Liver (tissue), 9 donors: ENCODE measurements around the gene CDK8. TPM values are rescaled to one million over a fixed set of nuclear protein-coding genes. Genes with fewer than 3 reads are reported as not detected.

Source experiments
- DNase-seq: peaks from one replicate; pipeline ENCODE4 v3.0.0-alpha.2; 2017; ENCODE audit warnings: low spot score
- H3K27ac ChIP-seq, 2 donors: one replicate each; pipeline ENCODE4 v1.7.0; 2013; ENCODE audit warnings: inconsistent platforms in 2 of 2, low read length in 2 of 2, control low read depth in 1 of 2, low read depth in 1 of 2, mild to moderate bottlenecking in 1 of 2
- H3K27me3 ChIP-seq, 4 donors: one replicate each; pipeline versions ENCODE4 v1.6.1 to v1.7.0; 2013; ENCODE audit warnings: low read length in 3 of 4, inconsistent platforms in 1 of 4, mild to moderate bottlenecking in 1 of 4, moderate library complexity in 1 of 4; ENCODE audit not compliant: control insufficient read depth in 4 of 4, insufficient read depth in 4 of 4
- H3K36me3 ChIP-seq, 4 donors: one replicate each; pipeline versions ENCODE4 v1.6.1 to v1.7.0; 2013; ENCODE audit warnings: low read length in 3 of 4, mild to moderate bottlenecking in 3 of 4, low read depth in 1 of 4, moderate library complexity in 1 of 4; ENCODE audit not compliant: control insufficient read depth in 4 of 4, insufficient read depth in 3 of 4
- H3K4me1 ChIP-seq, 4 donors: one replicate each; pipeline versions ENCODE4 v1.6.1 to v1.7.0; 2013; ENCODE audit warnings: low read length in 3 of 4, mild to moderate bottlenecking in 3 of 4, moderate library complexity in 1 of 4; ENCODE audit not compliant: control insufficient read depth in 4 of 4, insufficient read depth in 4 of 4
- H3K4me3 ChIP-seq, 3 donors: one replicate each; pipeline versions ENCODE4 v1.6.1 to v1.7.0; 2013; ENCODE audit warnings: low read length in 3 of 3, control low read depth in 1 of 3, low read depth in 1 of 3, mild to moderate bottlenecking in 1 of 3
- H3K9ac ChIP-seq, 2 donors: one replicate each; pipeline ENCODE4 v1.7.0; 2013; ENCODE audit warnings: low read length in 2 of 2, mild to moderate bottlenecking in 2 of 2, moderate library complexity in 2 of 2, control low read depth in 1 of 2, low read depth in 1 of 2
- H3K9me3 ChIP-seq, 4 donors: one replicate each; pipeline versions ENCODE4 v1.6.1 to v1.7.0; 2013; ENCODE audit warnings: low read length in 3 of 4; ENCODE audit not compliant: control insufficient read depth in 4 of 4
- EGR1 ChIP-seq, 2 donors: IDR thresholded peaks; 2 replicates each; pipeline ENCODE4 v1.6.1; 2016 to 2018; ENCODE audit warnings: antibody characterized with exemption in 2 of 2, low read depth in 2 of 2
- FOXA1 ChIP-seq: IDR thresholded peaks from 2 replicates; pipeline ENCODE4 v1.6.1; 2016; ENCODE audit warnings: antibody characterized with exemption
- FOXA2 ChIP-seq: IDR thresholded peaks from 2 replicates; pipeline ENCODE4 v1.6.1; 2016; ENCODE audit warnings: antibody characterized with exemption
- GABPA ChIP-seq, 2 donors: IDR thresholded peaks in 1 of 2; conservative IDR thresholded peaks in 1 of 2; 2 replicates each; pipeline ENCODE4 v1.6.1; 2016; ENCODE audit warnings: antibody characterized with exemption in 2 of 2, mild to moderate bottlenecking in 1 of 2, moderate library complexity in 1 of 2
- HNF4A ChIP-seq, 2 donors: conservative IDR thresholded peaks; 2 replicates each; pipeline ENCODE4 v1.6.1; 2016; ENCODE audit warnings: antibody characterized with exemption in 2 of 2, mild to moderate bottlenecking in 2 of 2
- HNF4G ChIP-seq: IDR thresholded peaks from 2 replicates; pipeline ENCODE4 v1.6.1; 2016; ENCODE audit warnings: antibody characterized with exemption
- JUND ChIP-seq, 2 donors: IDR thresholded peaks; 2 replicates each; pipeline ENCODE4 v1.6.1; 2016; ENCODE audit warnings: antibody characterized with exemption in 2 of 2
- NR2F2 ChIP-seq: IDR thresholded peaks from 2 replicates; pipeline ENCODE4 v1.6.1; 2016; ENCODE audit warnings: antibody characterized with exemption
- RAD21 ChIP-seq, 2 donors: IDR thresholded peaks; 2 replicates each; pipeline ENCODE4 v1.6.1; 2016; ENCODE audit warnings: antibody characterized with exemption in 2 of 2, mild to moderate bottlenecking in 2 of 2
- RXRA ChIP-seq, 2 donors: IDR thresholded peaks; 2 replicates each; pipeline ENCODE4 v1.6.1; 2017 to 2018; ENCODE audit warnings: antibody characterized with exemption in 2 of 2, mild to moderate bottlenecking in 1 of 2
- SP1 ChIP-seq: IDR thresholded peaks from 2 replicates; pipeline ENCODE4 v1.6.1; 2018; ENCODE audit warnings: antibody characterized with exemption, mild to moderate bottlenecking
- TAF1 ChIP-seq: conservative IDR thresholded peaks from 2 replicates; pipeline ENCODE4 v1.6.1; 2016; ENCODE audit warnings: antibody characterized with exemption, mild to moderate bottlenecking
- YY1 ChIP-seq: IDR thresholded peaks from 2 replicates; pipeline ENCODE4 v1.6.1; 2016; ENCODE audit warnings: antibody characterized with exemption, mild to moderate bottlenecking
- WGBS: extraction: QIAGEN DNeasy Blood & Tissue Kit; methylation state at CpG from one replicate; pipeline ENCODE4 v1.1.7; 2013; 5-methylcytosine and 5-hydroxymethylcytosine counted together
- polyA plus RNA-seq, 2 donors: library from polyadenylated mRNA; stranded (reverse) in 1 of 2; unstranded in 1 of 2; fragments of 200-250 nt in 1 of 2; fragments of >200 nt in 1 of 2; fragmentation: Nextera tagmentation in 1 of 2; extraction: Ambion mirVana in 1 of 2; gene quantifications; one replicate each; pipeline versions ENCODE4 v1.2.1 to v1.2.3, GENCODE V29; 2013 to 2015
- total RNA-seq, 2 donors: library from RNA; depleted of rRNA; stranded (reverse); fragments of >200 nt; gene quantifications; one replicate each; pipeline ENCODE4 v1.2.3, GENCODE V29; 2014
- TF ChIP-seq, protein P1 (sequence below): IDR thresholded peaks from 2 replicates; pipeline ENCODE4 v1.6.1; 2016; ENCODE audit warnings: antibody characterized with exemption
- TF ChIP-seq, protein P2 (sequence below): IDR thresholded peaks from 2 replicates; pipeline ENCODE4 v1.6.1; 2016; ENCODE audit warnings: antibody characterized with exemption, mild to moderate bottlenecking
- TF ChIP-seq, protein P3 (sequence below): IDR thresholded peaks from 2 replicates; pipeline ENCODE4 v1.6.1; 2016; ENCODE audit warnings: antibody characterized with exemption
- TF ChIP-seq, protein P4 (sequence below): IDR thresholded peaks from 2 replicates; pipeline ENCODE4 v1.6.1; 2016; ENCODE audit warnings: antibody characterized with exemption
- TF ChIP-seq, protein P5 (sequence below): fragments of 150-350 bp; IDR thresholded peaks from 2 replicates; pipeline ENCODE4 v1.5.1; 2017; ENCODE audit warnings: improper control_type of control experiment, low read depth, low read length; ENCODE audit not compliant: missing input control
- donor health status: healthy.
- donor health status: healthy.
- donor health status: healthy.
- donor health status: healthy.
- donor health status: healthy.

Gene CDK8
- total and polyA plus RNA-seq, 4 donors, result 3.3 to 10.8 (median 6.8) TPM

DNA sequence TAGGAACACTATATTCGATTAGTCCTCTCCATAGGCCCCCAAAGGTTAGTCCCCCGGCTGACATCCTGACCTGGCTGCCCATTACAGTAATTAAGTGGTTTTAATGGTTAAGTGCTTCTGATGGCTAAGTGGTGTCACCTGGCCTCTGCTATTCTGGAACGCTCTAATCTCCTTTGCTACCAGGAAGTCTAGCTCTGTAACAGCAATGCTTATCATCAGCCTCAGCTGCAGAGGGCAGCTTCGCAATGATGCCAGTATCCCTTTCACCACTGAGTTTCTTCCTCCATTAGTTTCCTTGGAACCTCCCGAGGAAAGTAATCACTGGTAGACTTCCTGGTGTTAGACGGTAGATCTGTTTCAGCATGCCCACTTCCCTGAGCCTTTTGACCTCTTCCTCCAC, 23.2 kb upstream of the CDK8 start:
- Histone ChIP-seq H3K9me3 (no peaks in the 10 kb centered on the region), H3K9ac (no peak overlapping the region), H3K4me3 (no peak overlapping the region), H3K4me1 (no peaks in the 10 kb centered on the region), H3K27ac (no peak overlapping the region), H3K27me3 (no peaks in the 10 kb centered on the region), H3K36me3 (no peaks in the 10 kb centered on the region)
- DNase-seq, result no peak
- WGBS, result 75% methylated on average over 6 of the region's 6 CpGs
- TF ChIP-seq, protein P1, sequence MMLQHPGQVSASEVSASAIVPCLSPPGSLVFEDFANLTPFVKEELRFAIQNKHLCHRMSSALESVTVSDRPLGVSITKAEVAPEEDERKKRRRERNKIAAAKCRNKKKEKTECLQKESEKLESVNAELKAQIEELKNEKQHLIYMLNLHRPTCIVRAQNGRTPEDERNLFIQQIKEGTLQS, result no peak
- TF ChIP-seq JUND (IDR thresholded peaks at IDR 0.05) (no peak), TAF1 (no peak), SP1 (no peak), HNF4A (conservative IDR thresholded peaks at IDR 0.05) (no peak), EGR1 (IDR thresholded peaks at IDR 0.05; ENCODE audit: low read depth in 2 of 2) (no peak), RXRA (IDR thresholded peaks at IDR 0.05) (no peak), HNF4G (no peak), FOXA2 (no peak), FOXA1 (no peak)
- TF ChIP-seq, protein P2, sequence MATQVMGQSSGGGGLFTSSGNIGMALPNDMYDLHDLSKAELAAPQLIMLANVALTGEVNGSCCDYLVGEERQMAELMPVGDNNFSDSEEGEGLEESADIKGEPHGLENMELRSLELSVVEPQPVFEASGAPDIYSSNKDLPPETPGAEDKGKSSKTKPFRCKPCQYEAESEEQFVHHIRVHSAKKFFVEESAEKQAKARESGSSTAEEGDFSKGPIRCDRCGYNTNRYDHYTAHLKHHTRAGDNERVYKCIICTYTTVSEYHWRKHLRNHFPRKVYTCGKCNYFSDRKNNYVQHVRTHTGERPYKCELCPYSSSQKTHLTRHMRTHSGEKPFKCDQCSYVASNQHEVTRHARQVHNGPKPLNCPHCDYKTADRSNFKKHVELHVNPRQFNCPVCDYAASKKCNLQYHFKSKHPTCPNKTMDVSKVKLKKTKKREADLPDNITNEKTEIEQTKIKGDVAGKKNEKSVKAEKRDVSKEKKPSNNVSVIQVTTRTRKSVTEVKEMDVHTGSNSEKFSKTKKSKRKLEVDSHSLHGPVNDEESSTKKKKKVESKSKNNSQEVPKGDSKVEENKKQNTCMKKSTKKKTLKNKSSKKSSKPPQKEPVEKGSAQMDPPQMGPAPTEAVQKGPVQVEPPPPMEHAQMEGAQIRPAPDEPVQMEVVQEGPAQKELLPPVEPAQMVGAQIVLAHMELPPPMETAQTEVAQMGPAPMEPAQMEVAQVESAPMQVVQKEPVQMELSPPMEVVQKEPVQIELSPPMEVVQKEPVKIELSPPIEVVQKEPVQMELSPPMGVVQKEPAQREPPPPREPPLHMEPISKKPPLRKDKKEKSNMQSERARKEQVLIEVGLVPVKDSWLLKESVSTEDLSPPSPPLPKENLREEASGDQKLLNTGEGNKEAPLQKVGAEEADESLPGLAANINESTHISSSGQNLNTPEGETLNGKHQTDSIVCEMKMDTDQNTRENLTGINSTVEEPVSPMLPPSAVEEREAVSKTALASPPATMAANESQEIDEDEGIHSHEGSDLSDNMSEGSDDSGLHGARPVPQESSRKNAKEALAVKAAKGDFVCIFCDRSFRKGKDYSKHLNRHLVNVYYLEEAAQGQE, result no peak
- TF ChIP-seq, protein P3, sequence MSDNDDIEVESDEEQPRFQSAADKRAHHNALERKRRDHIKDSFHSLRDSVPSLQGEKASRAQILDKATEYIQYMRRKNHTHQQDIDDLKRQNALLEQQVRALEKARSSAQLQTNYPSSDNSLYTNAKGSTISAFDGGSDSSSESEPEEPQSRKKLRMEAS, result no peak

DNA sequence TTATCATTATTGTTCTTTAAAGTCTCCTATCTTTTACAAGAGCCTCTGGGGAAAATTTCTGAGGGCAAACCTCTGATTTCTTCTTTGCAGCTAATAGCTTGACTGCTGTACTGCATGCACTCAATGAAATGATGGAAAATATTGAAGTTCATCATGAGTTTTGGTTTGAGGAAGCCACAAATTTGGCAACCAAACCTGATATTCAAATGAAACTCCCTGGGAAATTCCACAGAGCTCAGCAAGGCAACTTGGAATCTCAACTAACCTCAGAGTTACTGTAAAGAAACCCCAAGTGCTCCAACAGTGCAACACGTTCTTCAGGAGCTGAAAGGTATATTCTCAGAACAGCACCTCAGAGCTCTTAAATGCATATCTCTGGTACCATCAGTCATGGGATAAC, 17.6 kb upstream of the CDK8 start:
- H3K9ac ChIP-seq, result no peak overlapping the region
- H3K27ac ChIP-seq, result no peak overlapping the region
- H3K9me3 ChIP-seq, result no peaks in the 10 kb centered on the region
- H3K4me1 ChIP-seq, result no peaks in the 10 kb centered on the region
- no peaks in the 10 kb centered on the region for H3K27me3 ChIP-seq
- TF ChIP-seq RXRA (IDR thresholded peaks at IDR 0.05) (no peak), GABPA (IDR thresholded peaks at IDR 0.05 in 1 of 2, conservative IDR thresholded peaks at IDR 0.05 in 1 of 2) (no peak), HNF4A (conservative IDR thresholded peaks at IDR 0.05) (no peak), FOXA2 (no peak), EGR1 (IDR thresholded peaks at IDR 0.05; ENCODE audit: low read depth in 2 of 2) (no peak), HNF4G (no peak), YY1 (no peak), NR2F2 (no peak), FOXA1 (no peak), SP1 (no peak), JUND (IDR thresholded peaks at IDR 0.05) (no peak), RAD21 (IDR thresholded peaks at IDR 0.05) (no peak), TAF1 (no peak)
- TF ChIP-seq, protein P4, sequence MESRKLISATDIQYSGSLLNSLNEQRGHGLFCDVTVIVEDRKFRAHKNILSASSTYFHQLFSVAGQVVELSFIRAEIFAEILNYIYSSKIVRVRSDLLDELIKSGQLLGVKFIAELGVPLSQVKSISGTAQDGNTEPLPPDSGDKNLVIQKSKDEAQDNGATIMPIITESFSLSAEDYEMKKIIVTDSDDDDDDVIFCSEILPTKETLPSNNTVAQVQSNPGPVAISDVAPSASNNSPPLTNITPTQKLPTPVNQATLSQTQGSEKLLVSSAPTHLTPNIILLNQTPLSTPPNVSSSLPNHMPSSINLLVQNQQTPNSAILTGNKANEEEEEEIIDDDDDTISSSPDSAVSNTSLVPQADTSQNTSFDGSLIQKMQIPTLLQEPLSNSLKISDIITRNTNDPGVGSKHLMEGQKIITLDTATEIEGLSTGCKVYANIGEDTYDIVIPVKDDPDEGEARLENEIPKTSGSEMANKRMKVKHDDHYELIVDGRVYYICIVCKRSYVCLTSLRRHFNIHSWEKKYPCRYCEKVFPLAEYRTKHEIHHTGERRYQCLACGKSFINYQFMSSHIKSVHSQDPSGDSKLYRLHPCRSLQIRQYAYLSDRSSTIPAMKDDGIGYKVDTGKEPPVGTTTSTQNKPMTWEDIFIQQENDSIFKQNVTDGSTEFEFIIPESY, result no peak
- TF ChIP-seq, protein P5, sequence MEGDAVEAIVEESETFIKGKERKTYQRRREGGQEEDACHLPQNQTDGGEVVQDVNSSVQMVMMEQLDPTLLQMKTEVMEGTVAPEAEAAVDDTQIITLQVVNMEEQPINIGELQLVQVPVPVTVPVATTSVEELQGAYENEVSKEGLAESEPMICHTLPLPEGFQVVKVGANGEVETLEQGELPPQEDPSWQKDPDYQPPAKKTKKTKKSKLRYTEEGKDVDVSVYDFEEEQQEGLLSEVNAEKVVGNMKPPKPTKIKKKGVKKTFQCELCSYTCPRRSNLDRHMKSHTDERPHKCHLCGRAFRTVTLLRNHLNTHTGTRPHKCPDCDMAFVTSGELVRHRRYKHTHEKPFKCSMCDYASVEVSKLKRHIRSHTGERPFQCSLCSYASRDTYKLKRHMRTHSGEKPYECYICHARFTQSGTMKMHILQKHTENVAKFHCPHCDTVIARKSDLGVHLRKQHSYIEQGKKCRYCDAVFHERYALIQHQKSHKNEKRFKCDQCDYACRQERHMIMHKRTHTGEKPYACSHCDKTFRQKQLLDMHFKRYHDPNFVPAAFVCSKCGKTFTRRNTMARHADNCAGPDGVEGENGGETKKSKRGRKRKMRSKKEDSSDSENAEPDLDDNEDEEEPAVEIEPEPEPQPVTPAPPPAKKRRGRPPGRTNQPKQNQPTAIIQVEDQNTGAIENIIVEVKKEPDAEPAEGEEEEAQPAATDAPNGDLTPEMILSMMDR, result no peak
- TF ChIP-seq, protein P1, result no peak
- TF ChIP-seq, protein P2, result no peak
- TF ChIP-seq, protein P3, result no peak
- DNase-seq, result no peak
- WGBS, result 45% methylated on average over 1 of the region's 1 CpG
- H3K36me3 ChIP-seq, result no peaks in the 10 kb centered on the region
- H3K4me3 ChIP-seq, result no peak overlapping the region
